T-helper 17 cell (primary cell): ENCODE measurements around the gene SNRPA. TPM values are rescaled to one million over a fixed set of nuclear protein-coding genes. Genes with fewer than 3 reads are reported as not detected.
A peak's percentile ranks its signal among the peaks of the same experiment; 100 is the strongest.

Experiments used
- ATAC-seq: fragments of 150-1000 bp; cut with Tn5 transposase; 2 replicates; pipeline ENCODE4 v1.10.0; 2021; ENCODE audit warnings: mild to moderate bottlenecking, moderate library complexity
- DNase-seq, 3 donors: peaks; one replicate each; pipeline versions ENCODE4 v3.0.0 to v3.0.0-alpha.2; 2020 to 2021
- H3K9me3 ChIP-seq: one replicate; pipeline ENCODE4 v1.7.0; 2013; ENCODE audit warnings: low read length, mild to moderate bottlenecking; ENCODE audit not compliant: control insufficient read depth, poor library complexity, severe bottlenecking
- H3K27ac Mint-ChIP-seq: one replicate; pipeline ENCODE4 v1.8.0; 2022; ENCODE audit warnings: mild to moderate bottlenecking, moderate library complexity, mixed read lengths
- H3K27me3 Mint-ChIP-seq: one replicate; pipeline ENCODE4 v1.8.0; 2022; ENCODE audit warnings: mixed read lengths
- H3K36me3 Mint-ChIP-seq: one replicate; pipeline ENCODE4 v1.8.0; 2022; ENCODE audit warnings: low read depth, mixed read lengths
- H3K4me1 Mint-ChIP-seq: one replicate; pipeline ENCODE4 v1.8.0; 2022; ENCODE audit warnings: mild to moderate bottlenecking, mixed read lengths
- H3K4me3 Mint-ChIP-seq: one replicate; pipeline ENCODE4 v1.8.0; 2022; ENCODE audit warnings: mild to moderate bottlenecking, moderate library complexity, mixed read lengths
- total RNA-seq, 4 donors: library from RNA in 2 of 4; stranded (reverse) in 2 of 4; gene quantifications; one replicate each; pipeline ENCODE4 v1.2.3 and lab custom pipeline; 2022 to 2026

SNRPA gene
- total RNA-seq (10 to 100 TPM; 67.3 to 81.8 TPM), total RNA-seq (lab: John Stamatoyannopoulos, UW) (34.6 to 45.2 reads per million in 2 donors)

- ATAC-seq (peak; percentile 74), DNase-seq (peak; percentile 87 to 90 (median 89))
- no peaks in the 10 kb centered on the region for H3K9me3 ChIP-seq
- H3K36me3 Mint-ChIP-seq = peaks cover 7% of the 10 kb centered on the region
- H3K27ac Mint-ChIP-seq = peak within 1 kb of the TSS; percentile 99
- H3K4me3 Mint-ChIP-seq = peak within 1 kb of the TSS; percentile 99
- peaks cover 47% of the 10 kb centered on the region for H3K4me1 Mint-ChIP-seq
- H3K27me3 Mint-ChIP-seq = no peaks in the 10 kb centered on the region
These were observed at the start of gene SNRPA for GRCh38 chr19:40750874-40751537. TSS of gene SNRPA (plus strand) at chr19:40751203. CDS start at chr19:40751409, 206 bp downstream.

- Mint-ChIP-seq H3K27me3 (no peaks in the 10 kb centered on the region), H3K27ac (peak overlapping the region; percentile 22), H3K4me3 (no peak overlapping the region), H3K4me1 (peaks cover 5% of the 10 kb centered on the region), H3K36me3 (peaks cover 13% of the 10 kb centered on the region)
- no peaks in the 10 kb centered on the region for H3K9me3 ChIP-seq
- no peak for DNase-seq
- ATAC-seq = no peak
These were observed 49.2 kb upstream of the SNRPA start for GRCh38 chr19:40701758-40702157.

DNA sequence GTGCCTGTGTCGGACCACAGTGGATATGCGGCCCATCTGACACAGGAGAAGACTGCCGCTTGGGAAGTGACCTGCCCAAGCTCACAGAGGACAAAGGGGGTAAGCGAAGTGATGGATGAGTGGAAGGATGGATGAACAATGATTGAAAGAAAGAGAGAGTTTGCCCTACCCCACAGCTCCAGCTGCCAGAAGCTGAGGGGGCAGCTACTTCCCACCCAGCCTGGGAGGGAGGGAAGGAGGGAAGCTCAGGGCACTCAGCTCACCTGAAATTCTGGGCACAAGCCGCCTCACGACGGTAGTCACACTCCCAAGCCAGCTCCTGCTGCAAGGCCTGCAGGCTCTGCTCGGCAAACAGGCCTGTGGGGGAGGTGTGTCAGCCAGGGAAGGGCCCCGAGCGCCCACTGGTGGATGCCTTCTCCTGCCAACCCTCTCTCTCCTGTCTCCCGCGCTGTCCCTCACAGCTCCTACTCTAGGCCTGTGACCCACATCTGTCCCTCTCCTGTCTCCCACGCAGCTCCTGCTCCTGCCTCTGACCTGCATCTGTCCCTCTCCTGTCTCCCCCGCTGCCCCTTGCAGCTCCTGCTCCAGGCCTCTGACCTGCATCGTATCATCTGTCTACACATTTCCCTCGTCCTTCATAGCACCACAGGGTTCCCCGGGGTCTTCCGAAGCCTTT, 48.5 kb upstream of the SNRPA start:
- Mint-ChIP-seq H3K27ac (peak overlapping the region; percentile 22), H3K4me3 (no peak overlapping the region), H3K4me1 (peaks cover 5% of the 10 kb centered on the region), H3K27me3 (no peaks in the 10 kb centered on the region), H3K36me3 (peaks cover 13% of the 10 kb centered on the region)
- no peaks in the 10 kb centered on the region for H3K9me3 ChIP-seq
- DNase-seq = no peak
- ATAC-seq = no peak

DNA sequence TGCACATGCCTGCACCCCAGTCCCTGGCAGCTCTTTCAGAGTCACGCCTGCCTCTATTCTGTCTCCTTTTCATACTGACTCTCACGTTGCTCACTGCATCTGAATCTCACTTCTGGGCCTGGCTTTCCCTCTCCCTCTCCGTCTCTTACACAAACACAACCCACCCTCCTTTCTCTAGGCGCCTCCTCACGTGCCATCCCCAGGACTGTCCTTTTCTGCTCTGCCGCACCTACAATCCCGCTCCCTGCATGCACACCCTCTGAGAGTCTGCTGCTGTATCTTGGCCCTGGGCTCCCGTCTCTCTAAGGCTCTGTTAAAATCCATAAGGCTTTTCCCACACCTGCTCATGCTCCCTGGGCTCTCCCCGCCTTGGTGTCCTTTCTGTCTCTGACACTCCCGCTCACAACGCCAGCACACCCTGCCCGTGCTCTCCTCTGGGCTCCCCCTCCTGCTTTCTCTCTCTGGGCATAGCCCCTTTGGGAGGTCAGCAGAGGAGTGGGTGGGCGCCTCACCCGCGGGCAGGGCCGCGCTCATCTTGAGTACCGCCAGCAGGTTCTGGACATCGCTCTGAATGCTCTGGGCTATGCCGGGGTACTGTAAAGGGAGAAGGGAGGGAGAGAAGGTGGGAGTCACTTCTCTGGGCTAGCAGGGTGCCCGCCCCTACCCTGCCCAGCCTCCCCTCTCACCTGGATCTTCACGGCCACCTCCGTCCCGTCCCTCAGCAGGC, 47.8 kb upstream of the SNRPA start:
- H3K4me1 Mint-ChIP-seq = peaks cover 5% of the 10 kb centered on the region
- no peak for ATAC-seq
- H3K4me3 Mint-ChIP-seq = no peak overlapping the region
- H3K27me3 Mint-ChIP-seq = no peaks in the 10 kb centered on the region
- H3K9me3 ChIP-seq = no peaks in the 10 kb centered on the region
- H3K27ac Mint-ChIP-seq = peak overlapping the region; percentile 22
- no peak for DNase-seq
- peaks cover 13% of the 10 kb centered on the region for H3K36me3 Mint-ChIP-seq

- Mint-ChIP-seq H3K4me1 (peaks cover 5% of the 10 kb centered on the region), H3K27me3 (no peaks in the 10 kb centered on the region), H3K36me3 (peaks cover 15% of the 10 kb centered on the region), H3K4me3 (no peak overlapping the region), H3K27ac (no peak overlapping the region)
- no peak for DNase-seq
- H3K9me3 ChIP-seq = no peaks in the 10 kb centered on the region
- no peak for ATAC-seq
These were observed 46.3 kb upstream of the SNRPA start for GRCh38 chr19:40704491-40705361.

- Mint-ChIP-seq H3K27me3 (no peaks in the 10 kb centered on the region), H3K36me3 (peaks cover 15% of the 10 kb centered on the region)
- H3K9me3 ChIP-seq = no peaks in the 10 kb centered on the region
These were observed 45.7 kb upstream of the SNRPA start for GRCh38 chr19:40705362-40705651.

DNA sequence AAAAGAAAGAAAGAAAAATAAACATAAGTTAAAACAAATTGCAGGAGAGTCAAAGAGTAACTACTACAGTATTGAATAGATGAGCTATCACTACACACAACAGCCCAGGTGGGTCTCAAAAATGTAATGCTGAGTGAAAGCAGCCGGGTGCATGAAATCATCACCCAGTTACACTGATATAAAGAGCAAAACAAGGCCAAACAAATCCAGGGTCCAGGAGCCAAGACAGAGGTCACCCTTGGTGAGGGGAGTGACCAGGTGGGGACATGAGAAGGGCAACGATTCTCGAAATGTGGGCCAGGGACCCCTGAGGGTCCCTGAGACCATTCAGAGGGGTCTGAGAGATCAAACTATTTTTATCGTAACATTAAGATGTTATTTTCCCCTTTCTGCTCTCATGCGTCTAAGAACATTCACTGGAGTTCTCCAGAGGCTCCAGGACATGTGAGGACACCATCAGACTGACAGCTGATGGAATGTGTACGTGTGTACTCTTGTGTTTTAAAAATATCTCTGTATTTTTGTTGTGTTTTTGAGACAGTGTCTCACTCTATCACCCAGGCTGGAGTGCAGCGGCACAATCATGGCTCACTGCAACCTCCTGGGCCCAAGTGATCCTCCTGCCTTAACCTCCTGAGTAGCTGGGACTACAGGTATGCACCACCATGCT, 44.9 kb upstream of the SNRPA start:
- H3K9me3 ChIP-seq = no peaks in the 10 kb centered on the region
- peaks cover 15% of the 10 kb centered on the region for H3K36me3 Mint-ChIP-seq
- peak overlapping the region; percentile 63 for H3K27ac Mint-ChIP-seq
- no peaks in the 10 kb centered on the region for H3K27me3 Mint-ChIP-seq
- no peak for ATAC-seq
- peaks cover 5% of the 10 kb centered on the region for H3K4me1 Mint-ChIP-seq
- no peak overlapping the region for H3K4me3 Mint-ChIP-seq
- no peak for DNase-seq

More at GRCh38 chr19:40705362-40705651, 45.7 kb upstream of the SNRPA start:
- peak overlapping the region; percentile 63 for H3K27ac Mint-ChIP-seq
- H3K4me1 Mint-ChIP-seq = peaks cover 5% of the 10 kb centered on the region
- ATAC-seq (no peak), DNase-seq (no peak)
- no peak overlapping the region for H3K4me3 Mint-ChIP-seq

- ATAC-seq (no peak), DNase-seq (no peak)
- H3K4me1 Mint-ChIP-seq = peaks cover 11% of the 10 kb centered on the region
- H3K9me3 ChIP-seq = no peaks in the 10 kb centered on the region
- no peaks in the 10 kb centered on the region for H3K27me3 Mint-ChIP-seq
- no peak overlapping the region for H3K27ac Mint-ChIP-seq
- H3K36me3 Mint-ChIP-seq = peaks cover 16% of the 10 kb centered on the region
- H3K4me3 Mint-ChIP-seq = no peak overlapping the region
These were observed 43.4 kb upstream of the SNRPA start for GRCh38 chr19:40707615-40708014.

GRCh38 chr19:40709817-40710216, 41.2 kb upstream of the SNRPA start:
- H3K9me3 ChIP-seq = no peaks in the 10 kb centered on the region
- Mint-ChIP-seq H3K4me3 (no peak overlapping the region), H3K4me1 (peaks cover 16% of the 10 kb centered on the region), H3K27ac (no peak overlapping the region), H3K36me3 (peaks cover 10% of the 10 kb centered on the region), H3K27me3 (no peaks in the 10 kb centered on the region)
- ATAC-seq (no peak), DNase-seq (no peak)

- Mint-ChIP-seq H3K4me1 (peaks cover 38% of the 10 kb centered on the region), H3K36me3 (peaks cover 10% of the 10 kb centered on the region), H3K27me3 (no peaks in the 10 kb centered on the region), H3K27ac (peak overlapping the region; percentile 99), H3K4me3 (peak overlapping the region; percentile 98)
- H3K9me3 ChIP-seq = no peaks in the 10 kb centered on the region
- ATAC-seq = no peak
- DNase-seq = no peak
These were observed 37.1 kb upstream of the SNRPA start for GRCh38 chr19:40713939-40714338.

GRCh38 chr19:40714441-40715299, 36.3 kb upstream of the SNRPA start:
- DNase-seq (peak; percentile 89 to 92 (median 91)), ATAC-seq (peak; percentile 76)
- Mint-ChIP-seq H3K27ac (peak overlapping the region; percentile 99), H3K4me3 (peak overlapping the region; percentile 98), H3K36me3 (peaks cover 8% of the 10 kb centered on the region), H3K4me1 (peaks cover 45% of the 10 kb centered on the region), H3K27me3 (no peaks in the 10 kb centered on the region)
- H3K9me3 ChIP-seq = no peaks in the 10 kb centered on the region
